Putamen (tissue), 1 donor: Measurements from ENCODE around the gene FILIP1L.
A peak's percentile ranks its signal among the peaks of the same experiment; 100 is the strongest.

Experiments
- DNase-seq: peaks from one replicate; pipeline ENCODE4 v3.0.0-alpha.2; 2016; ENCODE audit warnings: low spot score

The FILIP1L gene

GRCh38 chr3:99923873-99924272, 190.4 kb downstream of the FILIP1L start:
- no peak for DNase-seq

- no peak for DNase-seq
These were observed 192.3 kb downstream of the FILIP1L start for GRCh38 chr3:99921986-99922385.

GRCh38 chr3:99921377-99921695, 193.0 kb downstream of the FILIP1L start:
- DNase-seq = no peak

GRCh38 chr3:99920481-99921376, 193.6 kb downstream of the FILIP1L start:
- peak; percentile 20 for DNase-seq

- DNase-seq = no peak
These were observed 194.6 kb downstream of the FILIP1L start for GRCh38 chr3:99919694-99920093.

GRCh38 chr3:99918715-99919114, 195.6 kb downstream of the FILIP1L start:
- no peak for DNase-seq

GRCh38 chr3:99915906-99916432, 198.3 kb downstream of the FILIP1L start:
- DNase-seq = no peak

- DNase-seq = no peak
These were observed 202.9 kb downstream of the FILIP1L start for GRCh38 chr3:99911433-99911832.

GRCh38 chr3:99910752-99911290, 203.5 kb downstream of the FILIP1L start:
- DNase-seq = no peak

GRCh38 chr3:99909714-99910495, 204.4 kb downstream of the FILIP1L start:
- DNase-seq = no peak

GRCh38 chr3:99907959-99908544, 206.2 kb downstream of the FILIP1L start:
- no peak for DNase-seq

- no peak for DNase-seq
These were observed 210.4 kb downstream of the FILIP1L start for GRCh38 chr3:99903869-99904268.

- no peak for DNase-seq
These were observed 212.2 kb downstream of the FILIP1L start for GRCh38 chr3:99902091-99902490.

- DNase-seq = no peak
These were observed 212.9 kb downstream of the FILIP1L start for GRCh38 chr3:99901200-99901926.

- DNase-seq = no peak
These were observed 214.1 kb downstream of the FILIP1L start for GRCh38 chr3:99900248-99900647.

- DNase-seq = no peak
These were observed 214.7 kb downstream of the FILIP1L start for GRCh38 chr3:99899603-99900002.

GRCh38 chr3:99896482-99896881, 217.8 kb downstream of the FILIP1L start:
- DNase-seq = no peak

GRCh38 chr3:99895703-99896441, 218.4 kb downstream of the FILIP1L start:
- no peak for DNase-seq

- DNase-seq = no peak
These were observed 219.1 kb downstream of the FILIP1L start for GRCh38 chr3:99895131-99895696.

GRCh38 chr3:99892332-99892731, 222.0 kb downstream of the FILIP1L start:
- DNase-seq = no peak
